ENCODE data around the gene ZNF805.
"Not testable (repeated sequence)": the region's sequence is repeated elsewhere in the genome, so short reads cannot be mapped to it uniquely, and the experiment has no call there.

Gene ZNF805

DNA sequence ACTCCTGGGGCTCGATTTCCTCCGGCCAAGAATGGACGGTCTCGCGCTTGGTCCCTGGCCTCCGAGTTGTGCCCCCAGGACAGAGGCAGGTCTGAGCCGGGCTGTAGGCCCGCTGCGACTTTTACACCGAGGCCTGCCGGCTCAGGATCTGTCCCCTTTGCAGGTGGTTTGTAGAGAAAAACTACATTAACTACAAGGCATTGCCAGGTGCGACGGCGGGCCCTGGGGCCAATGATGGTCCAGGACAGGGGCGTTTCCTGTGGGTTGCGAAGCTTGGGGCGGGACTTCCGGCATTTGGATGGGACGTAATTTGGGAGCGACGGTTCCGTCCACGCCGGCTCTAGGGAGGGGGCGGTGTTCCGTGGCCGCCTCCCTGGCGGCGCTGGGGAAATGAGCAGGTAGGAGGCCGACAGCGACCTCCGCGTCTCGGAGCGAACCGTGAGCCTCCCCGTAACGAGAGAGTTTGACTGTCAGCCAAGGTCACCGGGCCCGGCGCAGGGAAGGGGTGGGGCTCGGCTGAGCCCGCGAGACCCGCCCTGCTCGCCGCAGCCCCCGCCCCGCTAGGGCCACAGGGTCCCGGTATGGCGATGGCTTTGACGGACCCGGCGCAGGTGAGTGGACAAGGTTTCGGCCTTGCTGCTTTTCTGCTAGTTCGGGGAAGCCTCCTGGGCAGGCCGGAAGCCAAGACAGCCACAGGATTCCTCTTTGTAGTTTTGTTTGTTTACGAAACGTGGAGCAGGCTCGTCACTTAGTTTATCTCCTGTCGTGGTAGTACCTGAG, at the start of gene ZNF805:
Gene ZNF805 (plus strand): TSS at position 322 of the 780 bp plus-strand sequence. CDS start 260 bp downstream, at position 582.
- peak; percentile 95 for DNase-seq (ENCODE audit: low spot score)

DNA sequence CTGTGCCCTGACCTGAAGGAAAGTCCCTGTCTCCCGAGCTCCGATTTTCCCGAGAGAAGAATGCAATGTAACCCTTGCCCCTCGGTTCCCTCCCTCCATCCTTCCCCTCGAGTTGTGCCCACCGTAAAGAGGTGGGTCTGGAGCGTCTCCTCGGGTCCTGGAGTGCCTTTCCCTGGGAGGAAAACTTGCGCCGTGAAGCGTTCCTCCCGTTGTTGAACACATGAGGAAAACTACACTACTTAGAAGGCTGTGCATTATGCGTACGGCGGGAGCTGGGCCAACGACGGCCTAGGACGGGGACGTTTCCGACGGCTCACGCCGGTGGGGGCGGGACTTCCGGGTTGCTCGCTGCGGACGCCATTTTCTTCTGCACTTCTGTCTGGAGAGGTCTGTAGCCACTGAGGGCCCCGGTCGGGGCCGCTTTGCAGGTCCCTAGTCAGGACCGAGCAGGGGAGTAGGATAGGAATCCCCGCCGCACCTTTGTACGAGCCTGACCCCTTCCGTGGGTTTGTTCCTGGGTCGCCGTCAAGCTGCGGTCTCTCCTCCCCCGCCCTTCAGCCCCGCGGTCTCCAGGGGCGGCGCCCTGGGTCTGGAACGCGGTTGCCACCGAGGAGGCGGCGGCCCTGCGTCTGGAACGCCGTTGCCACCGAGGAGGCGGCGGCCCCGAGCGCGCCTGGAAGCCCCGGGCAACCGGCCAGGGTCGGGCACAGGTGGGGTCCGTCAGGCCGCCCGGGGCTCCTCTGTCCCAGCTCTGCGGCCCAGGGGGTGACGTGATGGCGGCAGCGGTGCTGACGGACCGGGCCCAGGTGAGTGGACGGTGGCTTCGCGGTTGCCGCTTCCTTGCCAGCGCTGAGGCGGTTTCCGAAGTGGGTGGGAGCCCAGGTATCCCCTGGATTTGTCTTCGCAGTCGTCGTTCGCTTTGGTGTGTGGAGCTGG, 49.0 kb upstream of the ZNF805 start, which contains the start of gene ZNF264:
Gene ZNF264 (plus strand): TSS at position 360 of the 936 bp plus-strand sequence. CDS start 414 bp downstream, at position 774.
- DNase-seq (ENCODE audit: low spot score): peak; percentile 87

DNA sequence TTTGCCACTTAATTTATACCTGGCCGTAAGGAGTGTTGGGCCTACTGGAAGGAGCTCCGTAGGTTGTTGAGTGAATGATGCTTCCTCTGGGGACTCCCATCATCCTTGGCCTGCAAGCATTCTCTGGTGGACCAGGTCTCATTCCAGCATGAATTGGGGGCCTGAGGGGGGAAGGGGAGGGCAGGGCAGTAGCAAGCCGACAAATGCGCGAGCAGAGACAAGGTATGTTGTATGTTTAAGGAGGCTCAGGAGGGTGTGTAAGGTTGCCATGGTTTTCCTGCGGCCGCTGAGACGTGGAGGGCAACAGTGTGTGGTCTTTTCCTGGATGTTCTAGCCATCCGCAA, 48.4 kb upstream of the ZNF805 start:
- DNase-seq (ENCODE audit: low spot score): no peak

DNA sequence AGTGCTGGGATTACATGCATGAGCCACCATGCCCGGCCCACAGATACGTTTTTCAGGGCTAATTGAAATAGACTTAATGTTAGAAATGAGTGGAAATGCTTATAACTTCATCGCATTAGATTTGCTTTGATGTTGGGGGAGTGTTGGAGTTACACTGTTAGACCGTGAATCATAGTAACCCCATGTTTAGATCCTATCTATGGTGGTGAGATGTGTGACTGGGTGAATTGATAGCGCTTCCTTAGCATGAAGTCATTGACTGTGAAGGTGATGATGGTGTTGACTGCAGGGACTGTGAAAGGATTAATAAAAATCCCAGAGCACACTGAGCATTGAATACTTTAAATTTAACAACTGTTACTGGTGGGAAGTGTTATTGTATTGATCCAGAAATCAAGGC, 47.4 kb upstream of the ZNF805 start:
- DNase-seq (ENCODE audit: low spot score): no peak

DNA sequence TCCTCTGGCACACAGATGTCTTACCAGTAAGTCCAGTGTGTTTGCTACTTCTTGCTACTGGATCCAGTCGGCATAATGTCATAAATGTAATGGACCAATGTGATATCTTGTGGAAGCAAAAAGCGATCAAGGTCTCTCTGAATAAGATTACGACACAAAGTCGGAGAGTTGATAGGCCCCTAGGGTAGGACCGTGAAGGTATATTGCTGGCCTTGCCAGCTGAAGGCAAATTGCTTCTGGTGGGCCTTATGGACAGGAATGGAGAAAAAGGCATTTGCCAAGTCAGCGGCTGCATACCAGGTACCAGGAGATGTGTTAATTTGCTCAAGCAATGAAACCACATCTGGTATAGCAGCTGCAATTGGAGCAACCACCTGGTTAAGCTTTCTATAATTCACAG, 42.6 kb upstream of the ZNF805 start:
- not testable (repeated sequence) for DNase-seq (ENCODE audit: low spot score)

DNA sequence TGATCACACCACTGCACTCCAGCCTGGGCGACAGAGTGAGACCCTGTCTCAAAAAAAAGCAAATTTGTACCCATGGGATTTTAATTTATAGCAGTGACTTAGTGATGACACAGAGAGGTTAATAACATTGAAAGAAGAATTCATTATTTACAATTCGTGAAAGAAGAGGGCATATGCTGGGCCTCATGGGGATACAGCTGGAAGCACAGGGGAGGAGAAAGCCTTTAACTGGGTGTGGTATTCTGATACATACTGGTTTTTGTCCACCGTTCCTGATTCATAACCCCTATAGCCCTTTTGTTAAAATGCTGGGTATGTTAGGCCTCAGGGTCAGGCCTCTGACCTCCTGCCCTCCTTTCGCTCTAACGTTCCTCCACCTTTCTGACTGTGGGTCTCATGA, 38.3 kb upstream of the ZNF805 start:
- DNase-seq (ENCODE audit: low spot score): no peak

DNA sequence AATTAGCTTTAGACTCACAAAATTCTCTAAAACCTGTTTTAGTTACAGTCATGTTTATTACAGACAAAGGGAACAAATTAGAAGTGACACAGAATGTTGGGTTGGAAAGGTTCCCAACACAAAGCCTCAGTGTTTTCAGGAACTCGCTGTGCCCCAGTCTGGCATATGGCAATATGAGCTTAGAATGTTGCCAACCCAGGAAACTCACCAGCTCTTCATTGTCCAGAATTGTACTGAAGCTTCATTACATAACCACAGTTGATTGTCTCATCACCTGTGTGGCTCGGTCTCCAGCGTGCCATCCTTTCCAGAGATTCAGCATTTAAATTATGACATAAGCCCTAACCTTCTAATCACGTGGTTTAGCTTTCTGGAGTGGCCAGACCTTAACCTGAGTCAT, 30.1 kb upstream of the ZNF805 start:
- DNase-seq (ENCODE audit: low spot score): no peak

DNA sequence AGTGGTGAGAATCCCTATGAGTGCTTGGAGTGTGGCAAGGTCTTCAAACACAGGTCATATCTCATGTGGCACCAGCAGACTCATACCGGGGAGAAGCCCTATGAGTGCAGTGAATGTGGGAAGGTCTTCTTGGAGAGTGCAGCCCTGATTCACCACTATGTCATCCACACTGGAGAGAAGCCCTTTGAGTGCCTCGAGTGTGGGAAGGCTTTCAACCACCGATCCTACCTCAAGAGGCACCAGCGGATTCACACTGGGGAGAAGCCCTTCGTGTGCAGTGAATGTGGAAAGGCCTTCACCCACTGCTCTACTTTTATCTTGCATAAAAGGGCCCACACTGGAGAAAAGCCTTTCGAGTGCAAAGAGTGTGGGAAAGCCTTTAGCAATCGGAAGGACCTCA, 28.3 kb upstream of the ZNF805 start:
- DNase-seq (ENCODE audit: low spot score): no peak

DNA sequence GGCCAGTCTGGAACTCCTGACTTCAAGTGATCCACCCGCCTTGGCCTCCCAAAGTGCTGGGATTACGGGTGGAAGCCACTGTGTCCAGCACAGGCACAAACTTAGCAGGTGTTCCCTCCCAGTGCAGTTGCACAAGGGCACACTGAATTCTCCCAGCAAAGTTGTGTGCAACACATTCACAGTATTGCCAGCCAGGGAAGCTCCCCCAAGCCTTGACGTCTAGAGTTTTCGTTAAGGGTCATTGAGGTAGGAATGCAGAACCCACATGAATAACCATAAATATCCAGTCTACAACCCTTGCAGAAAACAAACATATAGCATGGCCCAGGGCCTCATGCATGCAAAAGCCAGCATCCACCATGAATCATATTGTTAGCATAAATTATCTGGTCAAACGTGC, 12.9 kb upstream of the ZNF805 start:
- DNase-seq (ENCODE audit: low spot score): no peak

DNA sequence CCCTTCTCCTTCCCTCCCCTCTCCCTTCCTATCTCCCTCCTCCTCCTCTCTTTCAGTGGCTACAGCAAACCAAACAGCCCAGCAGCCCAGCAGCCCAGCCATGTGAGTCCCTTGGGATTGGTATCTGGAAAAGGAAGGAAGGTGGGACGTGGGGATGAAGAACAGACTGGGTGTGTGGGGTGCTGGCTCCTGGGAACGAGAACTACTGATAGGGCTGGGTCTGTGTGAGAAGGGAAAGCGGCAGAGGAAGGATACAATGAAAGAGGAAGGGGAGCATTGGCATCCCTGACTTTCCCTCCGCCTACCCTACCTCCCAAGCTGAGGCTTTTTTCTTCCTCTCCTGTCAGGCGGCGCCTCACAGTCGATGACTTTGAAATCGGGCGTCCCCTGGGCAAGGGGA, 8.7 kb upstream of the ZNF805 start:
- DNase-seq (ENCODE audit: low spot score): no peak

DNA sequence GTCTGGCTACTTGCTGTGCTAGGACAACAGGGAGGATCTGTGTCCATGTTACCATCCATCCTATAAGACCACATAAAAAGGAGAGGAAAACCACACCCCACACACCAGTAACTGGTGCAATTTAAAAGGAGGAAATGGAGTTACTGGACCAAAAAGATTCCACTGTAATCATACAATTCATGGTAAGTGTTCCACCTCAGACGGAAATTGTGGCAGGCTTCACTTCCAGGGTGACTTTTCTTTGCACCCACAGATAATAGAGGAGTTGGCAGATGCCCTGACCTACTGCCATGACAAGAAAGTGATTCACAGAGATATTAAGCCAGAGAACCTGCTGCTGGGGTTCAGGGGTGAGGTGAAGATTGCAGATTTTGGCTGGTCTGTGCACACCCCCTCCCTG, 7.2 kb upstream of the ZNF805 start:
- DNase-seq (ENCODE audit: low spot score): no peak

DNA sequence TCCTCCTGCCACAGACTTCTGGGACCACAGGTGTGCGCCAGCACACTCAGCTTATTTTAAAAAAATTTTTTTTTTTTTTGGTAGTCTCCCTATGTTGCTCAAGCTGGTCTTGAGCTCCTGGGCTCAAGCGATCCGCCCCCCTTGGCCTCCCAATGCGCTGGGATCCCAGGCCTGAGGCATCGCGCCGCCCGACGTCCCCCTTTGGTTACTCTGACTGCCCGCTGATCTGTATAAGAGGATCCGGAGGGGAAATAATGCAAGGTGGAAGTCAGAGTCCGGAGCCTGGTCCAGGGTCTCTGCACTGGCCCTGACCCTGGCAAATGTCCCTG, 486 bp upstream of the ZNF805 start:
- DNase-seq (ENCODE audit: low spot score): no peak

DNA sequence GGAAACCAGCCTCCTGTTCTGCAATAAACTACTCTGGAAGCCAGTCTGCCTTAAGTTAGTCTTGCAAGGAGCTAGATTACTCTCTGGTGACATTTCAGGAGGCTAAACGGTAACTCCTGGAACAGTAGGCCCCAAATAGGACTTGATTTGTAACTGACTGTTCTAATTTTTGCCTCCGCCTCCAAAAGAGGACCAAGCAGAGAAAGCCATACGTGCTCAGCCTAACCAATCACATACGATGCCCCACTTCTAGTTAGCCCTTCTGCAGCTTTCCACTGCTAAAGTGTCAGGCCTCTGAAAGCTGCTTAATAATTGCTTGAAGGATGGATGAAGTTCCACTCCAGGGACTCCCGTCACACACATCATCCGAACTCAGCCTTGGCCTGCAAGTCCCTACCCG, 744 bp downstream of the ZNF805 start:
- no peak for DNase-seq (ENCODE audit: low spot score)

DNA sequence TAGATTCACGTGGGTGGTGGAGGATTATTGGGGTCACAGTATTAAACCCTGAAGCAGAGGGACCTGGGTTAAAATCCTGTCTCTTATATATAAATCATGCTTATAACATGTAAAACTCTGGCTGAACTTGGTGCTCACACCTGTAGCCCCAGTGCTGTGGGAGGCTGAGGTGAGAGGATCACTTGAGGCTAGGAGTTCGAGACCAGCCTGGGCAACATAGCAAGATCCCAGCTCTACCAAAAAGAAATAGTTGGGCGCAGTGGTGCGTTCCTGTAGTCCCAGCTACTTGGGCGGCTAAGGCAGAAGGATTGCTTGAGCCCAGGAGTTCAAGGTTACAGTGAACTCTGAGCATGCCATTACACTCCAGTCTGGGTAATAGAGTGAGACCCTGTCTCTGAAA, 2.4 kb downstream of the ZNF805 start:
- no peak for DNase-seq (ENCODE audit: low spot score)

DNA sequence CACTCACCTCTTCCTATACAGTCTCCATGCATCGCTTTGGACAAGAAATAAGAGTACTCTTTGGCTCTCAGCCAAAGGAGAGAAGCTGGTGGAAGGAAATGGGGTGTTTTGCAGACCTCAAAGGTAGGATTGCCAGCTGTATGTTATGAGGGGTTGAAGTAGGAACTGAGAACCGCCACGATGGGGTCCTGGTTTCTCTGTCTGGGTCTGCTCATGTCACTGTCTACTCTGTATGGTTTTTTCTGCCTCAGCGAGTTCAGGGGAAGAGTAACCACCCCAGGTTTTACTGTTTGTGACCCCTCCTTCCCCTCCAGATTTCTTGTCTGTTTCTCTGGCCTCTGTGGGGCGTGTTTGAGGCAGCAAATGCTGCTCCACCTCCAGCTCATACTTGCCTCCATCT, 4.1 kb downstream of the ZNF805 start:
- no peak for DNase-seq (ENCODE audit: low spot score)

DNA sequence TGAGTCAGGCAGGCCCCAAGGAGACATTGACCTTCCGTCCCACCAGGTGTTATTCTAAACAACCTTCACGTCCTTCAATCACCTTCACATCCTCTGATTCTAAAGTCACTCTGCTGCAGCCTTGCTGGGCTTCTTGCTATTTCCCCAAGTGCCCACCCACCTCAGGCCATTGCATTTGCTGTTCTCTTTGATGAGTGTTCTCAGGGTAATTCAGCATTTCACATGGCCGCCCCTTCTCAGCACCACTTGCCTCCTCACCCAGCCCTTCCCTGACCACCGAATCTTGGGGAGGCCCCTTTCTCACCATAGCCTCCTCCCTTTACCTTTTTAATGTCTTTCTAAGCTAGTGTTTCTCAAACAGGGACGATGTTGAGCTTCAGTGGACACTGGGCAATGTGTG, 4.6 kb downstream of the ZNF805 start:
- DNase-seq (ENCODE audit: low spot score): no peak

DNA sequence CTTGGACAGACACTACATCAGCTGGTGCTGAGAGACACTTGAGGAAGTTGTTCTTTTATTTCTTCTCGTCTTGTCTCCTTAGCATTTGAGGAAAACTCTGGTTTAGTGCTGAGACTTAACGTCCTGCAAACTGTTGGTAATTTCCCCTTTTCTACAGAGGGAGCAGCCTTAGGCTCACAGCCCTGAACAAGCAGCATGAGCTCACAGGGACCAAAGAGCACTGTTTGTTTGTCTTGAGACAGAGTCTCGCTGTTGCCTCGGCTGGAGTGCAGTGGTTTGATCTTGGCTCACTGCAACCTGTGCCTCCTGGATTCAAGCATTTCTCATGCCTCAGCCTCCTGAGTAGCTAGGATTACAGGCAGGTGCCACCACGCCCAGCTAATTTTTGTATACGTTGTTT, 5.5 kb downstream of the ZNF805 start:
- DNase-seq (ENCODE audit: low spot score): no peak

DNA sequence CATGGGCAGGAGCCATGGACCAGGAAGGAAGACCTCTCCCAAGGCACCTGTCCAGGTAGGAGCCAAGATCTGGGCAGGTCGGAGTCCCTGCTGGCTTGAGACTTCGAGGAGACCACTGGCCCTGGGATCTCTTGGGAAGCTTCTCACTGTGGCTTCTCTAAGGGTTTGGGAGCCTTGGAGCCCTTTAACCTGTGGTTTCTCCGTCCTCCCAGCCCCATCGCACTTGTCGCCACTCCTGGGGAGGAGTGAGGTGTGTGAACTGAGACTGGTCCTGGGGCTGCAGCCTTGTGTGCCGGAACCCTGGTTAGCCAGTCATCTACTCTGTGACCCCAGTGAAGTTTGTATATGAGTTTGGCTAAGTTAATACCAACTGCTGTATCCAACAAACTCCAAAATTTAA, 8.2 kb downstream of the ZNF805 start:
- no peak for DNase-seq (ENCODE audit: low spot score)

DNA sequence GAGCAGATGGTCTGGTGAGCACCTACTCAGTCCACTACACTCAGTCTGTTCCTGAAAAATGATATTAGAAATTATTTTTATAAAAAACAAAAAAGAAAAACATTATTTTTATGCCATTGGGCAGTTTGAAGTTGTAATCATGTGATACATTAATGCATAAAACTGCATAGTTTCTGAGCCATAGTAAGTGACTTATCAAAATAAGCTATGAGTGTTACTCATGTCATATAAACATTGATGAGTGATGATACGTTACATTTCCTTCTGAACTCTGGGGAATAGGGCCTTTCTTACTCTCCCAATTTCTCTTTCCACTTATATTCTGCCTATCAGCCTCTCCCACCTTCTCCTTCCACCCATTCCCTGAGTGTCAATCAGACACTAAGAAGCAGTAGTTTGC, 8.9 kb downstream of the ZNF805 start:
- DNase-seq (ENCODE audit: low spot score): no peak

DNA sequence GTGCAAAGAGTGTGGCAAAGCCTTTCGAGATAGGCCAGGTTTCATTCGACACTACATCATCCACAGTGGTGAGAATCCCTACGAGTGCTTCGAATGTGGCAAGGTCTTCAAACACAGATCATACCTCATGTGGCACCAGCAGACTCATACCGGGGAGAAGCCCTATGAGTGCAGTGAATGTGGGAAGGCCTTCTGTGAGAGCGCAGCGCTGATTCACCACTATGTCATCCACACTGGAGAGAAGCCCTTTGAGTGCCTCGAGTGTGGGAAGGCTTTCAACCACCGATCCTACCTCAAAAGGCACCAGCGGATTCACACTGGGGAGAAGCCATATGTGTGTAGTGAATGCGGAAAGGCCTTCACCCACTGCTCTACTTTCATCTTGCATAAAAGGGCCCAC, 13.3 kb downstream of the ZNF805 start:
- not testable (repeated sequence) for DNase-seq (ENCODE audit: low spot score)

DNA sequence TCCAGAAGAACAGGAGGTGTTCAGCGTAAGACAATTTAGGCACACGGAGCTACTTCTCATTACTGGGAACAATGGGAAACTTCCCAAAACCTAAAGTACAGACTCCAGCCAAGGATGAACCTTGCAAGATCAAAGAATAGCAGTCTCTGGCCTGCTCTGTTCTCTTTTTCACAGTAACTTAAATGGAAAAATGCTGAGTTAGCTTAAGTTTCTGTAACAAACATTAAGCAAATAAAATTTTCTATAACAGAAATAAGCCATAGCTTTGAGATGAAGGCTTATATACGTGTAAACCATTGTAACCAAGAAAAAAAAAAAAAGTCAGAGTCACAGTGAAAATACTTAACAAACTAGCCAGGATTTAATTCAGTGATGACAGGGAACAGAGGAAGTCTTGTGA, 21.6 kb downstream of the ZNF805 start:
- no peak for DNase-seq (ENCODE audit: low spot score)

DNA sequence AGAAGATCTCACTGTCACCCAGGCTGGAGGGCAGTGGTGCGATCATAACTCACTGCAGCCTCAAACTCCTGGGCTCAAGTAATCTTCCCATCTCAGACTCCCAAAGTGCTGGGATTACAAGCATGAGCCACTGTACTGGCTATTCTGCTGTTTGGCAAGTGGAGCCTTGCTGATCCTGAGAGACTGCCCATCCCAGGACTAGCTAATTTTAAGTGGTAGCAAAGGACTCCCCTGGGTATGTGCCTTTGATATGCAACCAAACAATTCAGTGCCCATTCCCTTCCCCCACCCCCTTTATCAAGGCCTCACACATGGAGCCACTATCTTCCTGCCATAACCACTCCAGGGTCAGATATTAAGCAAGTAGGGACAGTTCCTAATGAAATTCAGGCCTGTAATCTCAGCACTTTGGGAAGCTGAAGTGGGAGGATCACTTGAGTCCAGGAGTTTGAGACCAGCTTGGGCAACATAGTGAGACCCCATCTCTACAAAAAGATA, 22.9 kb downstream of the ZNF805 start:
- DNase-seq (ENCODE audit: low spot score): peak; percentile 36

DNA sequence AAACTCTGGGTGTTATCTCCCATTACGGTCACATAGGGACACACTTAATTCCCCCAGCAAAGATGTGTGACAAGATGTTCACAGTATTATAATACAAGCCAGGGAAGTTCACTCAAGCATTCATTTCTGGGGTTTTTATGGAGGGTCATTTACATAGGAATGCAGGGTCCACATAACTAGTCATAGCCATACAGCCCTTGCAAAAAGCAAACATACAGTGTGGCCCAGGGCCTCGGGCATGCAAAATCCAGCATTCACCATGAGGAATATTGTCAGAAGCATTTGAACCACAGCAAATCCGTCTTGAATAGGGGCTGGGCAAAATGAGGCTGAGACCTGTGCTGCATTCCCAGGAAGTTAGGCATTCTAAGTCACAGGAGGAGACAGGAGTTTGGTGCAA, 26.9 kb downstream of the ZNF805 start:
- no peak for DNase-seq (ENCODE audit: low spot score)
